Mesenchymal stem cell (in vitro differentiated cells and primary cell): ENCODE data around the gene CDKN2D.

ENCODE experiments used
- DNase-seq: peaks from one replicate; pipeline ENCODE4 v3.0.0-alpha.2; 2013
- H2AFZ ChIP-seq: one replicate; pipeline ENCODE4 v1.6.1; 2013; ENCODE audit warnings: low read depth, mild to moderate bottlenecking, control low read depth, inconsistent platforms, low read length, moderate library complexity
- H2AK5ac ChIP-seq: 2 replicates; pipeline ENCODE4 v1.6.1; 2013; ENCODE audit warnings: low read length, moderate library complexity, mild to moderate bottlenecking, inconsistent platforms; ENCODE audit not compliant: severe bottlenecking
- H2BK120ac ChIP-seq: one replicate; pipeline ENCODE4 v1.6.1; 2013; ENCODE audit warnings: low read depth, mild to moderate bottlenecking, inconsistent platforms, low read length, moderate library complexity
- H2BK12ac ChIP-seq, 2 experiments: one replicate each; pipeline ENCODE4 v1.6.1; 2013; ENCODE audit warnings: inconsistent platforms in 2 of 2, low read length in 2 of 2, mild to moderate bottlenecking in 2 of 2, moderate library complexity in 2 of 2, control low read depth in 1 of 2
- H2BK15ac ChIP-seq: one replicate; pipeline ENCODE4 v1.6.1; 2013; ENCODE audit warnings: mild to moderate bottlenecking, low read depth, inconsistent platforms; ENCODE audit not compliant: poor library complexity, severe bottlenecking
- H2BK5ac ChIP-seq: 2 replicates; pipeline ENCODE4 v1.6.1; 2013; ENCODE audit warnings: low read depth, mild to moderate bottlenecking, low read length, control low read depth, inconsistent platforms; ENCODE audit not compliant: poor library complexity, severe bottlenecking
- H3K14ac ChIP-seq, 2 experiments: one replicate each; pipeline ENCODE4 v1.6.1; 2013; ENCODE audit warnings: inconsistent platforms in 2 of 2, low read length in 2 of 2, control low read depth in 1 of 2, mild to moderate bottlenecking in 1 of 2, moderate library complexity in 1 of 2
- H3K18ac ChIP-seq, 2 experiments: one replicate each; pipeline ENCODE4 v1.6.1; 2013; ENCODE audit warnings: inconsistent platforms in 2 of 2, low read length in 2 of 2, control low read depth in 1 of 2, low read depth in 1 of 2, mild to moderate bottlenecking in 1 of 2
- H3K23ac ChIP-seq, 2 experiments: one replicate each; pipeline ENCODE4 v1.6.1; 2013; ENCODE audit warnings: inconsistent platforms in 2 of 2, low read length in 2 of 2, mild to moderate bottlenecking in 2 of 2, moderate library complexity in 2 of 2, control low read depth in 1 of 2
- H3K27ac ChIP-seq: 2 replicates; pipeline ENCODE4 v1.5.1; 2013; ENCODE audit warnings: mild to moderate bottlenecking, moderate library complexity, low read length, control low read depth, inconsistent platforms; ENCODE audit not compliant: poor library complexity, severe bottlenecking
- H3K27me3 ChIP-seq, 2 experiments: 2 replicates each; pipeline versions ENCODE4 v1.6.1 to v1.7.0; 2013; ENCODE audit warnings: low read length in 2 of 2, mild to moderate bottlenecking in 2 of 2, moderate library complexity in 2 of 2, control low read depth in 1 of 2, inconsistent platforms in 1 of 2; ENCODE audit not compliant: control insufficient read depth in 1 of 2, insufficient read depth in 1 of 2
- H3K36me3 ChIP-seq, 2 experiments: 2 replicates each; pipeline versions ENCODE4 v1.6.1 to v1.7.0; 2013; ENCODE audit warnings: low read length in 2 of 2, control low read depth in 1 of 2, inconsistent platforms in 1 of 2, low read depth in 1 of 2, mild to moderate bottlenecking in 1 of 2; ENCODE audit not compliant: insufficient read depth in 2 of 2, control insufficient read depth in 1 of 2
- H3K4ac ChIP-seq, 2 experiments: one replicate each; pipeline ENCODE4 v1.6.1; 2013; ENCODE audit warnings: inconsistent platforms in 2 of 2, low read length in 2 of 2, mild to moderate bottlenecking in 2 of 2, moderate library complexity in 2 of 2, control low read depth in 1 of 2, low read depth in 1 of 2
- H3K4me1 ChIP-seq: 2 replicates; pipeline ENCODE4 v1.6.1; 2013; ENCODE audit warnings: low read depth, low read length, control low read depth; ENCODE audit not compliant: control insufficient read depth, insufficient read depth
- H3K4me2 ChIP-seq: 2 replicates; pipeline ENCODE4 v1.6.1; 2013; ENCODE audit warnings: low read length, mild to moderate bottlenecking, inconsistent platforms; ENCODE audit not compliant: poor library complexity, severe bottlenecking
- H3K4me3 ChIP-seq, 2 experiments: 2 replicates each; pipeline versions ENCODE4 v1.5.1 to v1.7.0; 2013; ENCODE audit warnings: low read length in 2 of 2, mild to moderate bottlenecking in 2 of 2, control low read depth in 1 of 2, low read depth in 1 of 2; ENCODE audit not compliant: insufficient read depth in 1 of 2
- H3K79me1 ChIP-seq: replicated peaks from 2 replicates; pipeline ENCODE4 v1.6.1; 2013; ENCODE audit warnings: mild to moderate bottlenecking, control low read depth, low read length, inconsistent platforms; ENCODE audit not compliant: poor library complexity, severe bottlenecking
- H3K9ac ChIP-seq: 2 replicates; pipeline ENCODE4 v1.7.0; 2013; ENCODE audit warnings: mild to moderate bottlenecking, low read length, moderate library complexity
- H3K9me3 ChIP-seq: 2 replicates; pipeline ENCODE4 v1.7.0; 2013; ENCODE audit warnings: mild to moderate bottlenecking, low read length; ENCODE audit not compliant: control insufficient read depth
- H4K8ac ChIP-seq: one replicate; pipeline ENCODE4 v1.6.1; 2013; ENCODE audit warnings: inconsistent platforms, mild to moderate bottlenecking, low read length, moderate library complexity
- H4K91ac ChIP-seq: one replicate; pipeline ENCODE4 v1.6.1; 2013; ENCODE audit warnings: mild to moderate bottlenecking, low read length, inconsistent platforms
- WGBS: methylation state at CpG from one replicate; pipeline ENCODE4 v1.1.7; 2013; ENCODE audit warnings: mixed read lengths; 5-methylcytosine and 5-hydroxymethylcytosine counted together

Gene CDKN2D

DNA sequence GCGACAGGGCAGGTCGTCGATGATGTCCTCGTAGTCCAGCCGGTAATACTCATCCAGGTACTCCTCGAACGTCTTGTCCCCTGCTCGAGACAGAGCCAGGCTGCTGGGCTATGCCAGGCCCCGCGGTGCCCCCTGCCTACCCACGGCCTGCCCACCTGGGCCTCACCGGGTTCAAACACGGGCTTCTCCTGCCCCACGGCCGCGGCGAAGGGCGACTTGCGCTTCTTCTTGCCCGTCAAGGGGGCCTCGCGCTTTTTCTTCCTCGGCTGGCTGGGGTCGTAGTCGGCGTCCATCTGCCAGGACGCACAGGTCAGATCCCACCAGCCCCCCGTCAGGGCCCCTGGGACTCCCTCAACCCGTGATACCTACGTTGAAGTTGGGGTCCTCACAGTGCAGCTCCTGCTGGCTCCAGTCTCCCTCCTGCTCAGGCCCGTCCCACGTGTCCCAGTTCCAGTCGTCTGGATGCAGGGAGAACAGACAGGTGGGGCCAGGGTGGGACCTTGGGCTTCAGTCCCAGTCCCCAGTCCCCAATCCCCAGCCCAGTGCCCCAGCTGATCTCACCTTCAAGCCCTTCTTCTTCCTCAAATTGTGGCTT lies 11.1 kb downstream of the CDKN2D start:
- 96% methylated on average over 33 of the region's 33 CpGs for WGBS
- Histone ChIP-seq H3K79me1 (peaks cover 31% of the 10 kb centered on the region), H3K36me3 (peaks cover 85% of the 10 kb centered on the region in 2 experiments), H3K4me3 (no peak overlapping the region), H3K27me3 (no peaks in the 10 kb centered on the region), H3K23ac (no peak overlapping the region), H3K14ac (no peak overlapping the region), H2AK5ac (no peak overlapping the region), H3K4me2 (no peak overlapping the region), H4K91ac (no peak overlapping the region), H3K4me1 (no peaks in the 10 kb centered on the region), H4K8ac (no peak overlapping the region), H2BK5ac (no peak overlapping the region), H2BK12ac (no peak overlapping the region), H2AFZ (no peak overlapping the region), H3K18ac (no peak overlapping the region), H2BK15ac (no peak overlapping the region), H3K4ac (no peak overlapping the region), H2BK120ac (no peak overlapping the region), H3K27ac (no peak overlapping the region), H3K9me3 (no peaks in the 10 kb centered on the region), H3K9ac (no peak overlapping the region)
- no peak for DNase-seq

- H3K9me3 ChIP-seq: no peaks in the 10 kb centered on the region
- no peak for DNase-seq
- no peak overlapping the region for H2BK120ac ChIP-seq
- no peaks in the 10 kb centered on the region for H3K27me3 ChIP-seq
- WGBS: 93% methylated on average over 7 of the region's 7 CpGs
- no peaks in the 10 kb centered on the region for H3K4me1 ChIP-seq
- H4K91ac ChIP-seq: no peak overlapping the region
- no peak overlapping the region for H3K23ac ChIP-seq
- no peak overlapping the region for H3K4me2 ChIP-seq
- H3K18ac ChIP-seq: no peak overlapping the region
- no peak overlapping the region for H2BK5ac ChIP-seq
- H2AK5ac ChIP-seq: no peak overlapping the region
- H2AFZ ChIP-seq: no peak overlapping the region
- H3K79me1 ChIP-seq: peaks cover 24% of the 10 kb centered on the region
- no peak overlapping the region for H3K27ac ChIP-seq
- no peak overlapping the region for H3K4me3 ChIP-seq
- no peak overlapping the region for H2BK15ac ChIP-seq
- no peak overlapping the region for H3K4ac ChIP-seq
- peaks cover 81 to 85% of the 10 kb centered on the region in 2 experiments for H3K36me3 ChIP-seq
- H4K8ac ChIP-seq: no peak overlapping the region
- no peak overlapping the region for H3K14ac ChIP-seq
- H3K9ac ChIP-seq: no peak overlapping the region
- no peak overlapping the region for H2BK12ac ChIP-seq
Measured at GRCh38 chr19:10555610-10555973, 13.2 kb downstream of the CDKN2D start.

GRCh38 chr19:10554760-10555609 lies 13.8 kb downstream of the CDKN2D start:
- Histone ChIP-seq H3K4me2 (no peak overlapping the region), H3K14ac (no peak overlapping the region), H2BK12ac (no peak overlapping the region), H3K4ac (no peak overlapping the region), H3K79me1 (peaks cover 24% of the 10 kb centered on the region), H2AK5ac (no peak overlapping the region), H3K4me1 (no peaks in the 10 kb centered on the region), H3K4me3 (no peak overlapping the region), H4K8ac (no peak overlapping the region), H3K36me3 (peaks cover 80 to 85% of the 10 kb centered on the region in 2 experiments), H3K9me3 (no peaks in the 10 kb centered on the region), H3K23ac (no peak overlapping the region), H2BK5ac (no peak overlapping the region), H3K27ac (no peak overlapping the region), H2AFZ (no peak overlapping the region), H3K27me3 (no peaks in the 10 kb centered on the region), H2BK120ac (no peak overlapping the region), H2BK15ac (no peak overlapping the region), H3K9ac (no peak overlapping the region), H3K18ac (no peak overlapping the region), H4K91ac (no peak overlapping the region)
- DNase-seq: no peak
- 92% methylated on average over 30 of the region's 30 CpGs for WGBS

- Histone ChIP-seq H2BK12ac (no peak overlapping the region), H3K27me3 (no peaks in the 10 kb centered on the region), H2BK5ac (no peak overlapping the region), H4K8ac (no peak overlapping the region), H3K4ac (no peak overlapping the region), H2AK5ac (no peak overlapping the region), H3K14ac (no peak overlapping the region), H2BK15ac (no peak overlapping the region), H3K9me3 (no peaks in the 10 kb centered on the region), H2AFZ (no peak overlapping the region), H2BK120ac (no peak overlapping the region), H3K23ac (no peak overlapping the region), H3K36me3 (peaks cover 74 to 82% of the 10 kb centered on the region in 2 experiments), H3K4me1 (no peaks in the 10 kb centered on the region), H3K18ac (no peak overlapping the region), H3K79me1 (peaks cover 17% of the 10 kb centered on the region), H3K27ac (no peak overlapping the region), H3K4me3 (no peak overlapping the region), H3K9ac (no peak overlapping the region), H4K91ac (no peak overlapping the region), H3K4me2 (no peak overlapping the region)
- 93% methylated on average over 12 of the region's 12 CpGs for WGBS
- no peak for DNase-seq
Measured at GRCh38 chr19:10553943-10554381, 14.8 kb downstream of the CDKN2D start.
